HK-2 (cell line): ENCODE measurements around the gene SYTL3.
"Not testable (repeated sequence)": the region's sequence is repeated elsewhere in the genome, so short reads cannot be mapped to it uniquely, and the experiment has no call there.

Source experiments
- DNase-seq: peaks from one replicate; pipeline ENCODE4 v3.0.0-alpha.2; 2018; ENCODE audit not compliant: unreplicated experiment

SYTL3 gene

GRCh38 chr6:158662954-158663624 is 13.2 kb downstream of the SYTL3 start:
- no peak for DNase-seq

- DNase-seq: no peak
Measured at GRCh38 chr6:158663625-158664165, 13.8 kb downstream of the SYTL3 start.

GRCh38 chr6:158665332-158665731 is 15.5 kb downstream of the SYTL3 start:
- DNase-seq: no peak

GRCh38 chr6:158666628-158667359 is 16.9 kb downstream of the SYTL3 start:
- no peak for DNase-seq

GRCh38 chr6:158667360-158667981 is 17.6 kb downstream of the SYTL3 start:
- no peak for DNase-seq

- no peak for DNase-seq
Measured at GRCh38 chr6:158668707-158669103, 18.9 kb downstream of the SYTL3 start.

- no peak for DNase-seq
Measured at GRCh38 chr6:158669145-158670035, 19.5 kb downstream of the SYTL3 start.

GRCh38 chr6:158672119-158672518 is 22.3 kb downstream of the SYTL3 start:
- not testable (repeated sequence) for DNase-seq

GRCh38 chr6:158672726-158673125 is 22.9 kb downstream of the SYTL3 start:
- DNase-seq: no peak

- DNase-seq: no peak
Measured at GRCh38 chr6:158674342-158675131, 24.7 kb downstream of the SYTL3 start.

GRCh38 chr6:158677094-158677493 is 27.2 kb downstream of the SYTL3 start:
- not testable (repeated sequence) for DNase-seq

GRCh38 chr6:158677906-158678578 is 28.2 kb downstream of the SYTL3 start:
- DNase-seq: no peak

GRCh38 chr6:158680015-158680414 is 30.2 kb downstream of the SYTL3 start:
- DNase-seq: no peak

- no peak for DNase-seq
Measured at GRCh38 chr6:158680481-158680880, 30.6 kb downstream of the SYTL3 start.

- no peak for DNase-seq
Measured at GRCh38 chr6:158684311-158684710, 34.5 kb downstream of the SYTL3 start.

- no peak for DNase-seq
Measured at GRCh38 chr6:158684745-158685324, 35.0 kb downstream of the SYTL3 start.

GRCh38 chr6:158686311-158686710 is 36.5 kb downstream of the SYTL3 start:
- no peak for DNase-seq

- DNase-seq: no peak
Measured at GRCh38 chr6:158686791-158687381, 37.0 kb downstream of the SYTL3 start.

- DNase-seq: no peak
Measured at GRCh38 chr6:158687506-158687905, 37.7 kb downstream of the SYTL3 start.
